Testis (tissue), 3 donors: ENCODE measurements around the gene OBSCN. TPM values are rescaled to one million over a fixed set of nuclear protein-coding genes. Genes with fewer than 3 reads are reported as not detected.

ENCODE experiments used
- DNase-seq: peaks from one replicate; pipeline ENCODE4 v3.0.0-alpha.2; 2019
- H3K27ac ChIP-seq, 2 donors: fragments of 200-600 bp; sonication (generic); one replicate each; pipeline ENCODE4 v1.5.1; 2019
- H3K27me3 ChIP-seq: fragments of 200-600 bp; sonication (generic); one replicate; pipeline ENCODE4 v1.5.1; 2019
- H3K36me3 ChIP-seq: fragments of 200-600 bp; sonication (generic); one replicate; pipeline ENCODE4 v1.5.1; 2017; ENCODE audit warnings: low read depth; ENCODE audit errors: missing control alignments
- H3K4me1 ChIP-seq: fragments of 200-600 bp; sonication (generic); one replicate; pipeline ENCODE4 v1.5.1; 2019
- H3K4me3 ChIP-seq, 2 donors: fragments of 200-600 bp; sonication (generic); one replicate each; pipeline ENCODE4 v1.5.1; 2017 to 2019
- H3K9me3 ChIP-seq: fragments of 200-600 bp; sonication (generic); one replicate; pipeline ENCODE4 v1.5.1; 2017
- CTCF ChIP-seq, 3 experiments: fragments of 450-650 bp in 2 of 3; fragments of 200-600 bp in 1 of 3; sonication (generic) in 1 of 3; IDR thresholded peaks; one replicate each; pipeline ENCODE4 v1.5.1; 2016 to 2019; ENCODE audit warnings: antibody characterized with exemption in 3 of 3, mild to moderate bottlenecking in 2 of 3, moderate library complexity in 1 of 3
- POLR2A ChIP-seq: fragments of 450-650 bp; IDR thresholded peaks from one replicate; pipeline ENCODE4 v1.6.1; 2017; ENCODE audit warnings: antibody characterized with exemption, mild to moderate bottlenecking, moderate library complexity
- WGBS, 2 donors: methylation state at CpG; one replicate each; pipeline ENCODE4 v1.1.5; 2018; 5-methylcytosine and 5-hydroxymethylcytosine counted together
- intact Hi-C: fragments of 100-400 bp; cut with DNase I; formaldehyde crosslinking; loops from one replicate; pipeline ENCODE4 v1.15.1; 2023; ENCODE audit warnings: low total_unique reads
- polyA plus RNA-seq: library from polyadenylated mRNA; stranded (reverse); fragments of 350-450 nt; fragmentation: Illumina TruSeq; extraction: RNeasy Lipid Tissue Mini Kit (QIAGEN cat#74804); gene quantifications from one replicate; pipeline ENCODE4 v1.2.3, GENCODE V29; 2014; ENCODE audit warnings: low read depth, low replicate concordance; ENCODE audit not compliant: insufficient read depth
- total RNA-seq, 2 donors: library from RNA; depleted of rRNA; stranded (reverse); fragments of >200 nt; gene quantifications; one replicate each; pipeline ENCODE4 v1.2.3, GENCODE V29; 2016

The OBSCN gene
- total and polyA plus RNA-seq, 3 donors from 2014 or later, result 8.3 to 30.0 (median 28.6) TPM

- Histone ChIP-seq H3K36me3 (no peaks in the 10 kb centered on the region), H3K4me1 (peaks cover 10% of the 10 kb centered on the region), H3K4me3 (no peak overlapping the region), H3K27ac (no peak overlapping the region), H3K27me3 (no peaks in the 10 kb centered on the region), H3K9me3 (no peaks in the 10 kb centered on the region)
- intact Hi-C loops, result no loop called here
- TF ChIP-seq CTCF (IDR thresholded peaks at IDR 0.05) (no peak), POLR2A (no peak)
- WGBS, 2 donors, result 91 to 95% methylated on average over 5 to 14 of the region's 14 CpGs
- no peak for DNase-seq
Observed at GRCh38 chr1:228401782-228402640, 194.2 kb downstream of the OBSCN start.

GRCh38 chr1:228402641-228403025, 194.8 kb downstream of the OBSCN start:
- Histone ChIP-seq H3K36me3 (no peaks in the 10 kb centered on the region), H3K27ac (no peak overlapping the region), H3K4me3 (no peak overlapping the region), H3K4me1 (peaks cover 15% of the 10 kb centered on the region), H3K27me3 (no peaks in the 10 kb centered on the region), H3K9me3 (no peaks in the 10 kb centered on the region)
- no peak for DNase-seq
- intact Hi-C loops, result no loop called here
- TF ChIP-seq CTCF (IDR thresholded peaks at IDR 0.05), result no peak
- TF ChIP-seq POLR2A, result no peak
- WGBS, 2 donors, result 92 to 94% methylated on average over 5 of the region's 5 CpGs

- H3K27me3 ChIP-seq, result no peaks in the 10 kb centered on the region
- WGBS, 2 donors, result 89 to 94% methylated on average over 9 of the region's 9 CpGs
- intact Hi-C loops, result no loop called here
- no peaks in the 10 kb centered on the region for H3K9me3 ChIP-seq
- H3K4me1 ChIP-seq, result peaks cover 19% of the 10 kb centered on the region
- H3K27ac ChIP-seq, result no peak overlapping the region
- no peak overlapping the region for H3K4me3 ChIP-seq
- DNase-seq, result no peak
- TF ChIP-seq POLR2A (no peak), CTCF (IDR thresholded peaks at IDR 0.05) (no peak)
- H3K36me3 ChIP-seq, result no peaks in the 10 kb centered on the region
Observed at GRCh38 chr1:228403231-228403631, 195.4 kb downstream of the OBSCN start.

- intact Hi-C loops, result no loop called here
- Histone ChIP-seq H3K4me3 (no peak overlapping the region), H3K27ac (no peak overlapping the region)
Observed at GRCh38 chr1:228404107-228404720, 196.4 kb downstream of the OBSCN start.

More at GRCh38 chr1:228404107-228404720, 196.4 kb downstream of the OBSCN start:
- no peak for TF ChIP-seq CTCF (IDR thresholded peaks at IDR 0.05)
- no peak for TF ChIP-seq POLR2A
- 82 to 91% methylated on average over 2 to 3 of the region's 3 CpGs for WGBS, 2 donors
- no peaks in the 10 kb centered on the region for H3K9me3 ChIP-seq
- no peaks in the 10 kb centered on the region for H3K36me3 ChIP-seq
- no peaks in the 10 kb centered on the region for H3K27me3 ChIP-seq
- peaks cover 19% of the 10 kb centered on the region for H3K4me1 ChIP-seq
- DNase-seq, result no peak
